GM12878 (cell line): ENCODE measurements around the gene AIG1. TPM values are rescaled to one million over a fixed set of nuclear protein-coding genes. Genes with fewer than 3 reads are reported as not detected.

ENCODE experiments used
- ATAC-seq: fragments of 200-7000 bp; cut with Tn5 transposase; 3 replicates; pipeline ENCODE4 v1.9.1; 2020; ENCODE audit warnings: mild to moderate bottlenecking, moderate library complexity
- BruUV-seq: library from RNA; stranded (reverse); fragments of 400-500 nt; replicated peaks from 2 replicates; lab custom pipeline; 2021; lab: Mats Ljungman, UMichigan
- CTCF ChIA-PET: fragments of 300-600 bp; sonication (Branson Sonifier 250); formaldehyde crosslinking; extraction: SDS; loops from one replicate; lab custom pipeline; 2021; ENCODE audit warnings: inconsistent platforms; lab: Yijun Ruan, JAX
- POLR2A ChIA-PET: fragments of 350-600 bp; formaldehyde crosslinking; extraction: SDS; loops from one replicate; lab custom pipeline; 2021; ENCODE audit warnings: inconsistent platforms; lab: Charles Lee
- RAD21 ChIA-PET: fragments of 300-600 bp; sonication (Branson Sonifier 250); formaldehyde crosslinking; loops from one replicate; lab custom pipeline; 2023; ENCODE audit warnings: antibody characterized with exemption; ENCODE audit not compliant: unreplicated experiment; lab: Charles Lee
- SMC1A ChIA-PET: fragments of 300-600 bp; sonication (Branson Sonifier 250); formaldehyde crosslinking; loops from one replicate; lab custom pipeline; 2023; ENCODE audit not compliant: unreplicated experiment, uncharacterized antibody; lab: Charles Lee
- DNase-seq: peaks from one replicate; pipeline ENCODE4 v3.0.0-alpha.2; 2011; ENCODE audit warnings: low read depth, low spot score
- FAIRE-seq: peaks from 3 replicates; lab custom pipeline; 2011; peaks lifted over from hg19 to GRCh38; lab: Jason Lieb, UNC
- H2AFZ ChIP-seq: 2 replicates; pipeline ENCODE4 v1.6.0; 2011; ENCODE audit warnings: low read depth, low read length, control low read depth; ENCODE audit not compliant: control insufficient read depth
- H3K27ac ChIP-seq: 2 replicates; pipeline ENCODE4 v1.5.1; 2011; ENCODE audit warnings: control low read depth; ENCODE audit not compliant: control insufficient read depth, insufficient read depth
- H3K27me3 ChIP-seq, 2 experiments: replicated peaks in 1 of 2; 2 replicates each; pipeline versions ENCODE4 v1.6.0 to v1.6.1; 2011; ENCODE audit warnings: low read length in 1 of 2; ENCODE audit not compliant: control insufficient read depth in 2 of 2, insufficient read depth in 2 of 2
- H3K36me3 ChIP-seq, 2 experiments: 2 replicates each; pipeline ENCODE4 v1.5.1; 2011; ENCODE audit warnings: low read length in 1 of 2; ENCODE audit not compliant: control insufficient read depth in 2 of 2, insufficient read depth in 2 of 2
- H3K4me1 ChIP-seq: 2 replicates; pipeline ENCODE4 v1.6.1; 2011; ENCODE audit warnings: mild to moderate bottlenecking, low read length, moderate library complexity, mixed read lengths; ENCODE audit not compliant: control insufficient read depth, insufficient read depth
- H3K4me2 ChIP-seq: 2 replicates; pipeline ENCODE4 v1.6.0; 2011; ENCODE audit warnings: control low read depth; ENCODE audit not compliant: control insufficient read depth, insufficient read depth
- H3K4me3 ChIP-seq: fragments of 200-600 bp; sonication (generic); 2 replicates; pipeline ENCODE4 v1.5.1; 2016
- H3K79me2 ChIP-seq: 2 replicates; pipeline ENCODE4 v1.6.0; 2011; ENCODE audit warnings: low read length; ENCODE audit not compliant: control insufficient read depth, insufficient read depth
- H3K9ac ChIP-seq: 2 replicates; pipeline ENCODE4 v1.8.0; 2011; ENCODE audit warnings: low read length, control low read depth, mixed read lengths; ENCODE audit not compliant: control insufficient read depth, insufficient read depth
- H3K9me3 ChIP-seq: replicated peaks from 3 replicates; pipeline ENCODE4 v1.5.1; 2011; ENCODE audit warnings: mild to moderate bottlenecking, low read length; ENCODE audit not compliant: control insufficient read depth, insufficient read depth
- H4K20me1 ChIP-seq: 2 replicates; pipeline ENCODE4 v1.6.0; 2011; ENCODE audit not compliant: control insufficient read depth, insufficient read depth
- BCL3 ChIP-seq: IDR thresholded peaks from 2 replicates; pipeline ENCODE4 v1.6.1; 2011; ENCODE audit warnings: borderline replicate concordance, low read depth, mild to moderate bottlenecking, moderate library complexity, low read length; ENCODE audit not compliant: insufficient read depth, poor library complexity, severe bottlenecking
- CTCF ChIP-seq, 3 experiments: IDR thresholded peaks in 2 of 3; conservative IDR thresholded peaks in 1 of 3; 2 replicates each; pipeline ENCODE4 v1.5.1; 2011; ENCODE audit warnings: low read depth in 3 of 3, low read length in 3 of 3, mild to moderate bottlenecking in 3 of 3, control low read depth in 2 of 3, moderate library complexity in 2 of 3, inconsistent platforms in 1 of 3, mixed read lengths in 1 of 3; ENCODE audit not compliant: control insufficient read depth in 2 of 3, insufficient read depth in 1 of 3; ENCODE audit errors: extremely low read depth in 1 of 3
- EED ChIP-seq: sonication (generic); IDR thresholded peaks from 2 replicates; pipeline ENCODE4 v1.6.1; 2016; ENCODE audit warnings: antibody characterized with exemption, low read depth
- MAX ChIP-seq: IDR thresholded peaks from 2 replicates; pipeline ENCODE4 v1.6.1; 2012; ENCODE audit warnings: low read depth, low read length, improper control_type of control experiment
- NRF1 ChIP-seq: conservative IDR thresholded peaks from 2 replicates; pipeline ENCODE4 v1.6.1; 2011; ENCODE audit warnings: mild to moderate bottlenecking, low read depth, low read length, improper control_type of control experiment
- PAX5 ChIP-seq: IDR thresholded peaks from 2 replicates; pipeline ENCODE4 v1.6.1; 2011; ENCODE audit warnings: low read depth, low read length, borderline replicate concordance
- RBBP5 ChIP-seq: fragments of 200-600 bp; sonication (generic); conservative IDR thresholded peaks from 2 replicates; pipeline ENCODE4 v1.6.1; 2016
- RCOR1 ChIP-seq: conservative IDR thresholded peaks from 2 replicates; pipeline ENCODE4 v1.6.1; 2012; ENCODE audit warnings: low read depth, low read length, improper control_type of control experiment
- RELA ChIP-seq: fragments of 450-650 bp; IDR thresholded peaks from 2 replicates; pipeline ENCODE4 v1.8.0; 2014; ENCODE audit warnings: borderline replicate concordance; ENCODE audit not compliant: partially characterized antibody
- SKIL ChIP-seq: fragments of 450-650 bp; IDR thresholded peaks from 2 replicates; pipeline ENCODE4 v1.6.1; 2017; ENCODE audit warnings: mild to moderate bottlenecking, low read depth, inconsistent platforms; ENCODE audit not compliant: poor library complexity, severe bottlenecking
- STAT1 ChIP-seq: fragments of 450-650 bp; conservative IDR thresholded peaks from 2 replicates; pipeline ENCODE4 v1.6.1; 2014; ENCODE audit warnings: antibody characterized with exemption, mild to moderate bottlenecking
- STAT3 ChIP-seq: IDR thresholded peaks from 2 replicates; pipeline ENCODE4 v1.6.1; 2011; ENCODE audit warnings: low read depth, low read length, improper control_type of control experiment
- TARDBP ChIP-seq: IDR thresholded peaks from 2 replicates; pipeline ENCODE4 v1.6.1; 2016; ENCODE audit warnings: borderline replicate concordance
- TCF12 ChIP-seq: IDR thresholded peaks from 2 replicates; pipeline ENCODE4 v1.6.1; 2011; ENCODE audit warnings: low read depth, mild to moderate bottlenecking, low read length
- ZBTB11 ChIP-seq: fragments of 450-650 bp; formaldehyde crosslinking; IDR thresholded peaks from 2 replicates; pipeline ENCODE4 v1.5.0; 2022; ENCODE audit warnings: mild to moderate bottlenecking, missing genetic modification characterization
- ZNF24 ChIP-seq: fragments of 450-650 bp; IDR thresholded peaks from 2 replicates; pipeline ENCODE4 v1.6.1; 2017; ENCODE audit warnings: antibody characterized with exemption, mild to moderate bottlenecking
- WGBS: methylation state at CpG from one replicate; pipeline ENCODE4 v1.1.6; 2016; ENCODE audit warnings: low lambda C conversion rate; ENCODE audit not compliant: insufficient replicate concordance, insufficient coverage; ENCODE audit errors: missing lambda C conversion rate; 5-methylcytosine and 5-hydroxymethylcytosine counted together
- in situ Hi-C: fragments of 300-500 bp; cut with MboI; formaldehyde crosslinking; loops from 9 replicates; pipeline ENCODE4 v1.14.3; 2018; ENCODE audit warnings: mixed read lengths
- intact Hi-C: fragments of 100-400 bp; cut with micrococcal nuclease; formaldehyde crosslinking; loops from one replicate; pipeline ENCODE4 v1.14.2; 2022; ENCODE audit not compliant: unreplicated experiment
- polyA plus RNA-seq, 11 experiments: library from polyadenylated mRNA; depleted of rRNA in 4 of 11; unstranded in 6 of 11; stranded (reverse) in 5 of 11; fragments of >200 nt; fragmentation: Nextera tagmentation in 4 of 11; fragmentation: Illumina TruSeq in 1 of 11; extraction: Ambion mirVana in 4 of 11; extraction: Trizol in 1 of 11; gene quantifications; 1 replicate in 1 of 11; 2 replicates in 10 of 11; pipeline versions ENCODE4 v1.2.1 to v1.2.3, GENCODE V29; 2011 to 2016; ENCODE audit warnings: inconsistent platforms in 2 of 11, missing spikeins in 2 of 11, low read depth in 1 of 11
- total RNA-seq, 4 experiments: library from RNA; depleted of rRNA in 3 of 4; stranded (reverse); fragments of >200 nt in 3 of 4; fragmentation: Illumina TruSeq in 1 of 4; extraction: Trizol in 1 of 4; gene quantifications; 2 replicates each; pipeline versions ENCODE4 v1.2.1 to v1.2.3, GENCODE V29; 2013 to 2021

AIG1 gene
- total and polyA plus RNA-seq, 10 of the 15 experiments (the other 5 are each of a cell fraction or from before 2014, with no cell fraction given) = 27.0 to 74.5 (median 36.4) TPM

- Histone ChIP-seq H3K9me3 (no peaks in the 10 kb centered on the region), H3K4me1 (no peaks in the 10 kb centered on the region), H2AFZ (no peak overlapping the region), H4K20me1 (no peaks in the 10 kb centered on the region), H3K27me3 (no peaks in the 10 kb centered on the region), H3K4me3 (no peak overlapping the region), H3K9ac (no peak overlapping the region), H3K4me2 (no peak overlapping the region), H3K79me2 (no peaks in the 10 kb centered on the region), H3K27ac (no peak overlapping the region), H3K36me3 (no peaks in the 10 kb centered on the region)
- ChIA-PET SMC1A (interaction anchor here (1.0 kb wide), 1 partner anchor 42 kb away, joined by 3 read pairs; no protein-coding TSS in a partner anchor), CTCF (no interaction called here), POLR2A (no interaction called here), RAD21 (no interaction called here)
- BruUV-seq = no TSS peak
- intact Hi-C loops (no loop called here), in situ Hi-C loops (no loop called here)
- ATAC-seq (no peak), FAIRE-seq (no peak), DNase-seq (no peak)
- WGBS = 84% methylated on average over 4 of the region's 4 CpGs
- no peak for TF ChIP-seq NRF1
- TF ChIP-seq STAT3 = no peak
- no peak for TF ChIP-seq EED
- TF ChIP-seq PAX5 = no peak
- no peak for TF ChIP-seq MAX
- no peak for TF ChIP-seq CTCF (IDR thresholded peaks at IDR 0.05 in 2 of 3, conservative IDR thresholded peaks at IDR 0.05 in 1 of 3; ENCODE audit: control insufficient read depth in 2 of 3, extremely low read depth in 1 of 3, insufficient read depth in 1 of 3, low read depth in 3 of 3, low read length in 3 of 3)
- TF ChIP-seq TARDBP = no peak
- no peak for TF ChIP-seq ZBTB11 (CRISPR knock-in tag)
- no peak for TF ChIP-seq SKIL
- no peak for TF ChIP-seq RBBP5
- TF ChIP-seq RELA = no peak
- no peak for TF ChIP-seq STAT1
- no peak for TF ChIP-seq BCL3
- TF ChIP-seq TCF12 = no peak
- TF ChIP-seq RCOR1 = no peak
- no peak for TF ChIP-seq ZNF24
Observed at GRCh38 chr6:143111443-143111842, 50.8 kb downstream of the AIG1 start.
